Activated T-cell treated with anti-CD3 and anti-CD28 coated beads, Interleukin-2, amount 50 U/mL, for 48 hours (primary cell): Measurements from ENCODE around the gene GGTA1.
"Not testable (repeated sequence)": the region's sequence is repeated elsewhere in the genome, so short reads cannot be mapped to it uniquely, and the experiment has no call there.

Experiments
- DNase-seq, 2 experiments: peaks; one replicate each; pipeline ENCODE4 v3.0.0-alpha.2; 2020

The GGTA1 gene

DNA sequence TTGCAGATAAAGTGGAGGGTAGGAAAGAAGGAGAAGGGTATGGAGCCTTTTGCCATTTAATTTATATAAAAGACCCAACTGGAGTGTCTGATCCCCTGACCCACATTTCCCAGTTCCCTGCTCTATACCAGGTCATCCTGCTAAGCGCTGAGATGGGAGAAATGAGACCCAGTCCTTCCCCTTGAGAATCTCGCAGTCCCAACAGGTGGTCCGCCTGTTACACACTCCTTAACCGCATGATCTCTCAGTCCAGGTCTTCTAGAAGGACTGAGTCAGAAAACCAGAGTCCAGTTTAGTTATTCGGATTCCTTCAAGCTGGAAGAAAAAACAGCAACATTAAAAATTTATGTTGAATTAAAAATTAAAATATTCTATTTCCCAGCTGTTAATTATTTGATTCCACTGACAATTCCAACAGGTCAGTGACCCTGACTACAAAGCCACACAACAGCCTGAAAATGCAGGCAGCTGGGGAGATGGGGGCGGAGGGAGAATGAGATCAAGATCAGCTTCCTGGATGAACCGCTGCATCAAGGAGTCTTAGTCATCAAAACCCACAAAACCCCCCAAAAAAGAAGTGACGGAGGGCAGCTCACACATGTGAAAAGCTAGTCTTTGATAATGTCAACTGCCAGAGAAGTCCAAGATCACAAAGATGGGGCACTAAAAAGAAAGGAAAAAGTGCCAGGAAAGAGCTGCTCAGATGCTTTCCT is 44.0 kb downstream of the GGTA1 start:
- DNase-seq, result peak; percentile 42 to 53

DNA sequence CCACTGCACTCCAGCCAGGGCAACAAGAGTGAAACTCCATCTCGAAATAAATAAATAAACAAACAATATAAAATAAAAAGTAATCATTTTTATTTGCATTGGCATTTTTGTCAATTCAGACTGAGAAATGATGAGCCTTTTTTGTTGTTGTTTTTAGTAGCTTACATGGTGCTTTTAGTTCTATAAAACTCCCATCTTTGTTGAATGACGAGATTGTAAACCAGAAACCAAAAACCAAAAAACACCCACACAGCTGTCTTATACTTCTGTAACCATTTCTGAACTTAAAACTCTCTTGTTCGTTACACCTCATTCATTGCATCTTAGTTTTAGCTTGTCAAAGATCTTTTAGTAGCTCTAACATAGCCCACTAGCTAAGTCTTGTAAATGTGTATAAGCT is 44.7 kb downstream of the GGTA1 start:
- no peak for DNase-seq

DNA sequence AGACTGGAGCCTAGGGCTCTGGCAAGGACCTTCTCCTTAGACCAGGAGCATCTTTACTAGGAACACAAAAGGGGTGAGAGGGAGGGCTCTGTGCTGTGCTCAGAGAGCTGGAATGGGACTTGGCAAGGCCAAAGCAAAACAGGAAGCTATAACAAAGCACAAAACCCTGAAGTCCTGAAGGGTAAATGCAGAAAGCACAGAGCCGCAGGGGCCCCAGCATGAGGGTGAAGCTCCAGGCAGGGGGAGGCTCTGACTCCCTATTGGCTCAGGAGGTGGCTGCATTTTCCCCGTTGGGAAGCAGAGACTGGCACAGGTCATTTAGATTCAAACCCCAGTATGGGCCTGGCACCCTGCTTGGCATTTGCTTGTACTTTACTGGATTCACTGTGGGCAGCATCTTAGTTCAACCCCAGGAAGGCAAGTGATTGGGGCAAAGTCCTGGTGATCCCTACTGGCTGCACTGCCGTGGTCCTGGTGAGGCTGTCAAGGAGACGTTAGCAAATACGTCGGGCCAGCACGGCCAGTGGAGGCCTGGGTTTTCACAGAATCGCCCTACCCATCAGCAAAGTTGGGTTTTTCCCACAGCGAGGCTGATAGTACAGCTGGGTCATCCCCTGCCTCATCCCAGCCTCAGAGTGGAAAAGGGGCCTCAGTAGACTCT is 46.3 kb downstream of the GGTA1 start:
- no peak for DNase-seq

DNA sequence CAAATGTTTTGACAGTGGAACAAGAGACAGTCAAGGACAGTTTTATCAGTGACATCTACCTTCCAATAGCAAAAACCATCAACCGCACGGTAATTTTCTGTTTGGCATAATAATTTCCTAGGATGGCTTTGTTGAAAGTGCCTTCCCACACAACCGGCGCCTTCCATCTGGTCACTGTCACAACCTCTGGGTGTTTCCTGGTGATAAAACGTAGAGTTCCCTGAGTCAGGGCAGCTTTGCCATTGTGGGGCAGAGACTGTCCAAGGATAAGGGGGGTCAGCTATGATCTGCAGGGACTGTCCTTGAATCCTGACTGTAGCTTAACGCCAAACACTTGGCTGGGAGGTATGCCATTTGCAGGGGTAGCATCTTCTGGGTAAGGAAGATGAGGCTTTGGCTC is 47.6 kb downstream of the GGTA1 start:
- no peak for DNase-seq

DNA sequence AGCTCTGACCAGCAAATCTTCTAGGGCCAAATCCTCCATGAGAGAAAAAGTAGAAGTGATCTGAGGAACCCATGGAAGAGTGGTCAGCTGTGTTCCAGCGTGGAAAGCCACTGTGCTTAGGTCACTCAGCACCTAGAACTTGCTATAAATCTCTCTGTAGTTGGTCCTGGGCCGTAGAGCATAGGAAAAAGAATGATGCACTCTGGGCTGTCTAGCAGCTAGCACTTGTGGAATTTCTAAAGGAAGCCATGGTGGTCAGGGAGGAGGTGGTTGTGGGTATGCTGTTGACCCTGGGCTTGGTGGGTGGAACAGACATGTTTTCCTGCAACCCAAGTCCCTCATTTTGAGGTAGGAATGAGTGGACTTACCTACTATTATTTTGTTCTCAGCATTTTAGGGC is 48.1 kb downstream of the GGTA1 start:
- DNase-seq, result no peak

DNA sequence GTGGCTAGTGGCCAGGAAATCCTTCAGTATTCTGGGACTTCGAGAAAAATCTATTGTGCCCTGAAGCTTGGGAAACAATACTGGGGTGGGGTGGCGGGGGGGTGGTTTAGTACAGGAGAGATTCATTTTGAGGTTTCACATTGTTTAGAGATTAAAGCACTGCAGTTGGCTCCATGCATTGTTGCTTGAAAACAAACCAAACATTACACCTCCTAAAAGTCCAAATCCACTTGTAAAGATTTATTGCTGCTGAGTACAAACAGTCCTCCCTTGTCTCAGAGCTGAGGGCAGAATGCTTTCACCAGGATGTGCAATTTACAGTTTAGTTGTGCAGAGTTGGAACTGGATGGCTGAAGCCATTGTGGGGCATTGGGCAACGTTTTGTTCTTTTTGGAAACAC is 49.4 kb downstream of the GGTA1 start:
- DNase-seq, result no peak

DNA sequence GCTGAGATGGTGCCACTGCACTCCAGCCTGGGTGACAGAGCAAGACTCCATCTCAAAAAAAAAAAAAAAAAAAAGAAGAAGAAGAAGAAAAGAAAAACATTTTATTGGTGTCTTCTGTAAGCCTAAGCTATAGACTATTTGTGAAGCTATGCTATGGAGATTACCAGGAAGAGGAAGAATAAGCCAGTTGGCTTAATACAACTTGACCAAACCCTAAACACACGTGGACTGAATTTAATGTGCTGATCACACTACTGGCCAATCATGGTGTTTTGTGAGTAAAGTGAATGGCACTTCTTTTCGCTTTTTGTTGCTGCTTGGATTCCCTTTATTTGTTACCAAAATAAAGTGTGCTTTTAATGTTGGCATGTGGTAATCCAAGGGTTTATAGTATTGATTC is 49.9 kb downstream of the GGTA1 start:
- no peak for DNase-seq

DNA sequence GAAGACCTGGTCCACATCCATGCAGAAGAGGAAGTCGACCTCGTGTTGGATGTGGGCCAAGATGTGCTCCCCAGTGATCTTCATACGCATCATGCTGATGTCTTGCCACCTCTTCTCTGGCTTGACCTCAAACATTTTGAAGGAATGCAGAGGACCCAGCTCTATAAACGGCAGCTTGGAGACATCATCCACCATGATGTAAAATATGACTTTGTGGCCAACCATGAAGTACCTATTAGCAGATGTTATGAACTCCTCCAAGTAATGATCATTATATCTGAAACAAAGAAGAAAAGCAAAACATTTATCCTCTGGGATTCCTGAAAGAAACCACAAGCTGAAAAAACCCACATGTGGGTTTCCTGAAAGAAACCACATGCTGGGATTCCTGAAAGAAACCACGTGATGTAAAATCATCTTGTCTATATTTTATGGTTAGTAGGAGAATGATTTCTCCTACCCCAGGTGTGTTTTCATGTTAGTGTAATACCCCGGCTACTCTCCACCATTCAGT is 52.3 kb downstream of the GGTA1 start:
- no peak for DNase-seq

DNA sequence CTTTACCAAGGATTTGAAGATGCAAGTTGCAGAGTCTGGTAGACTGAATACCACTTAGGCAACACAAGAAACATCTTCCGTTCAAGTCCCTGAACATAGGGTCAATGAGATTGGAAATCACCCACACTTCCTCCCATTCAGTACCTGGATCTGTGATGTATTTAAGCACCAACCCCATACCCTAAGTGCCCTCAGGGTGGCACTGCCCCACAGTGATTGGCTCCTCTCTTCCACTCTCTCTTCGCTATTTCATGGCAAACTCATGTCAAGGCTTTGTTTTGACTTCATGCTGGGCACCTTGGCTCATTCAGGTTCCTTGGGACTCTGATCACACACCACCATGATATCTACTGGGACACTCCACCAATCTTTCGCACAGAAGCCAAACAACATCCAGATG is 53.7 kb downstream of the GGTA1 start:
- no peak for DNase-seq

DNA sequence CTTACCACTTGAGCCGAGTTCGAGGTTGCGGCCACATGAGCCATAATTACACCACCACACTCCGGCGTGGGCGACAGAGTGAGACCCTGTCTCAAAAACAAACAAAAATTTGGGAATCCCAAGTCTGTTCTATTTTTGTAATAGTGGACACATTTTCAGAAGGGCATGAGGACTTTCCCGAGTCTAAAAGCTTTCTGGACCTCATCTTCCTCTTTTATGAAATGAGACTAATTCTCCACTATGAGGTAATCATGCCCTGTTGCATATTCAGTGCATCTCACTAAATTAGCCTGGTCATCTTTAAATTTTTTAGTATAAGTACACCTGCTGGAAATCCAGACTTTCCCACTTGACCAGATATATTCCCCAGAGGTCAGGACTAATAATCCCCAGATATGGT is 55.7 kb downstream of the GGTA1 start:
- DNase-seq, result no peak

DNA sequence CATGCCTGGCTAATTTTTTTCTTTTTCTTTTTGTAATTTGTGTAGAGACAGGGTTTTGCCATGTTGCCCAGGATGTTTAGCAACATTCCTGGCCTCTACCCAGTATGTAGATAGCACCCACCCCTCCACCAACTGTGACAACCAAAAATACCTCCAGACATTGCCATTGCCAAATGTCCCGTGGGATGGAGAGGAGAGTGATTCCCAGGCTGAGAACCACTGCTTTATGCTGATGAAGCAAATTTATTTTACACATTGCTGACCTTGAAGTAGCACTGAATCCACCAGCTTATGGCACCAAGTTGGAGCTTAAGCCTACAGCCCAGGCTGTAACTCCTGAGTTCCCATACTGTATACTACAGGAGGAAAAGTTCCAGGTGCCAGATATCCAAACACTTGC is 58.5 kb downstream of the GGTA1 start:
- no peak for DNase-seq

DNA sequence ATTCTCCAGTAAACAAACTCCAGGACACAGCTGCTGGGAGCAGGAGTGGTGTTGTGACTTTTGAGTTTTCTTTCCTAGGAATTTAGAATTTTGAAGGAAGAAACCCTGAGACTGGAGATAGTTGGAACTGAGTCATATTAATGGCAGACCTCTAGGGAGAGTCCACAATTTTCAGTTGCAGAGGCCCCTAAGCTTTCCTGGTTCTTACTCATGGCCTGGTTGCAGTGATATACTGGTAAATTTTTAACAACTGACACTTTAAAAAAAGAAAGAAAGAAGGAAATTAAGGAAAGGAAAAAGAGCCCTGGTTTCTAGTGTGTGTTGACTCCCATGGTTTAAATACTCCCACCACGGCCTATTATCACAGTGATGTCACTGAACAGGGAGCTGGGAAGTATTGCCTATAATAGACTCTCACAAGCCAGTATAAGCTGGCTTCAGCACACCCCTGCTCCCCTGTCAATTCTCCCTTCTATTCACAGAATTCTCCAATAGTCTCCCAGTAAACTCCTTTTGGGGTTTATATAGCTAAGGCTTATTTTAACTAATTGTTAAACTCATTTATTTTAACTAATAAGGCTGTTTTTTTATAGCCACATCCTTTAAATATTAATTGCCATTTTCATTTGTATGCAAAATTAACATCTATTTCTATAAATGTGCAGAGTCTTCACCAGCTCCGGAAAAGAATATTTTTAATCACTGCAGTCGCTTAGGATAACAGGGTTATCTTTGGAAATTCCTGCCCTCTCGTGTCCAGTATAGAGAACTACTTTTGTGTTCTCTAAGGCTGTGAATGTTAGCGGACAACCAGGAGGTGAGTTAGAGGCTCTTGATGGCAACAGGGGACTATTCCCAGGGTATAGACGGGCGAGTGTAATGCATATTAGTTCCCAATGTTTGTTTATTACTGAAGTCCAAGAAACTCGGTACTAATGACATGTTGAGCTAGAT is 59.7 kb downstream of the GGTA1 start:
- DNase-seq, result no peak

DNA sequence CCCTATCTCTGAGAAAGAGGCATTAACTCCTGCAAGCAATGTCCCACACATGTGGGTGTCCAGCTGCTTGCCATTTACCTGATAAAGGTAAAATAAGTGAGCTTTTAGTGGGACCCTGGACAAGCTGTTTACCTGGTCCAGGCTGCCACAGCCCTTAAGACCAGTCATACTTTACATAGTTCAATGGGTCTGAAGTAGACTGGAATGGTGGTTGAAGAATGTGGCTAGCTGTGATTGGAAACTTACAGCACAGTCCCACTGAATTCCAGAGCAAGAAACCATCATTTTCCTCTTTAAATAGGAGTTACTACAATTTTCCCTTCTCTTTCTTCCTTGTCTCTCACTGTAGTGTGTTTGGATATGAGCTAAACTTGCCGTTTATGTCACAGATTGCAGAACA is 60.6 kb downstream of the GGTA1 start:
- no peak for DNase-seq

DNA sequence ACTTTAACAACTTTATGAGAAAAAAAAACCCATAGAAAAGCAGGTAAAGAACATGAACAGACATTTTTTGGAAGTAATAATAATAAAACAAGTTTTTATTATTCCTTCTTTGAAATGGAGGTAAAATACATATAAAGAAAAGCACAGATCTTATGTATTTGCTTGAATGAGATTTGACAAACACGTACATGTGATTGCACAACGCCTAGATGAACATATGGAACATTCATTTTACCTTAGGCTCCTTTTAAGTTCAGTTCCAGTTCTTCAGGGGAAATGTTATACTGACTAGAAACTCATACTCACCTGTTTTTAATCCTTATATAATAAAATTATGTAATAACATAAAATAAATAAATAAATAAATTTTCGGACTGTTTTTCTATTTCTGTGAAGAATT is 61.8 kb downstream of the GGTA1 start:
- no peak for DNase-seq

DNA sequence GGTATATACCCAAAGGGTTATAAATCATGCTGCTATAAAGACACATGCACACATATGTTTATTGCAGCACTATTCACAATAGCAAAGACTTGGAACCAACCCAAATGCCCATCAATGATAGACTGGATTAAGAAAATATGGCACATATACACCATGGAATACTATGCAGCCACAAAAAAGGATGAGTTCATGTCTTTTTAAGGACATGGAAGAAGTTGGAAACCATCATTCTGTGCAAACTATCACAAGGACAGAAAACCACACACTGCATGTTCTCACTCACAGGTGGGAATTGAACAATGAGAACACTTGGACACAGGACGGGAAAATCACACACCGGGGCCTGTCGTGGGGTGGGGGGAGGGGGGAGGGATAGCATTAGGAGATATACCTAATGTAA is 62.6 kb downstream of the GGTA1 start:
- DNase-seq, result not testable (repeated sequence)

DNA sequence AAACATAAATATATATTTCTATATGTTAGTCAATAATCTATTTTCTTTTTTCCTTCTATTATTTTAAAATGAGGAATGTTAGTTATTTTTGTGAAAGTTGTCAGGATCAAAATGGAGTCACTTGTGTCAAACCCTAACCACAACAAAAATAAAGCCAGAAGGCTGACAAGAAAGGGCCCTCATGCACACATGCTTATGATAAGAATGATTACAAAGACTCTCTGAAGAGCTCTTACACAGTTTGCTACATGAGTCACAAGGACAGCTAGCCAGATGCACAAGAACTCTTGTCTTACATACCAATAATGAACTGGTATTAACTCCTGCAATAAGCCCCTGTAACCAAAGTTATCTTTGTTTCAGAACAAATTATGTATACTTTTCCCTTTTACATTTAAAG is 64.7 kb downstream of the GGTA1 start:
- no peak for DNase-seq

DNA sequence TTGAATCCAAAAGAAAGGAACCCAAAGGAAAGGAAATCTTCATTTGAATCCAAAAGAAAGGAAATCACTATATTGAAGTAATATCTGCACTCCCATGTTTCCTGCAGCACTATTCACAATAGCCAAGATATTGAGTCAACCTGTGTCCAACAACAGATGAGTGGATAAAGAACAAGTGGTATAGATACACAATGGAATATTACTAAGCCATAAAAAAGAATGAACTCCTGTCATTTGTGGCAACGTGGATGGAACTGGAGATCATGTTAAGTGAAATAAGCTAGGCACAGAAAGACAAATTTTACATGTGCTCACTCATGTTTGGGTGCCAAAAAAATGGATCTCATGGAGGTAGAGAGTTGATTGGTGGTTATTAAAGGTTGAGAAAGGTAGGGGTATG is 71.7 kb downstream of the GGTA1 start:
- no peak for DNase-seq

DNA sequence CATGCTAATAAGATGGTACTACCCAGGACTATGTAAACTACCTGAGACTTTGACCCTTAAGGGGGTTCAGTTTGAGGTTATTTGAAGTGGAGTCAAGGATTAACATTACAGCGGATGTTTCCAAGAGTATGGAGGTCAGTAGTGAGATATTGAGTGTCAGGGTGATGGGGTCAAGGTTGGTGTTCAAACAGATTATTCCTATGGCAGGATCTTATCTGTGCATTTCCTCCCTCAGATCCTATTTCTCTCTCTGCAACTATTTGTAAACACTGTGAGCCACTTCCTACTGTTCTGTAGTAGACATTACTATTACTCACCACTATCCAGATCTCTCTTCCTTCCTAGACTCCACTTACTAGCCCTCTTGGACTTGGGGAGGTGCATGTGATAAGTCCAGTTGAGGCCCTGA is 75.6 kb downstream of the GGTA1 start:
- no peak for DNase-seq

DNA sequence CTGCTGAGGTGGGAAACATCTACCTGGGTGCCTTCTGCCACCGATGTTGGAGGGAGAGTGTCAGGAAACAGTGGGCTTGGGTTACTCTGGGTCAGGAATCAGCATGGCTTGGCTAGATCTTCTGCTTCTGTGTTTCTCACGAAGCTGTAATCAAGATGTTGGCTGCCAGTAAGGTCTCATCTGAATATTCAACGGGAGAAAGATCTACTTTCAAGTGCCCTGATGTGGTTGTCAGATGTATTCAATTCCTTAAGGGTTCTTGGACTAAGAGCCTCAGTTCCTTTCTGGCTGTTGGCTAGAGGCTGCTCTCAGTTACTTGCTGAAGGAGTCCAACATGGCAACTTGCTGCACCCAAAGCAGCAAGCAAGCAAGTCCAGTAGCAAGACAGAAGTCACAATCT is 87.7 kb downstream of the GGTA1 start:
- DNase-seq, result no peak

DNA sequence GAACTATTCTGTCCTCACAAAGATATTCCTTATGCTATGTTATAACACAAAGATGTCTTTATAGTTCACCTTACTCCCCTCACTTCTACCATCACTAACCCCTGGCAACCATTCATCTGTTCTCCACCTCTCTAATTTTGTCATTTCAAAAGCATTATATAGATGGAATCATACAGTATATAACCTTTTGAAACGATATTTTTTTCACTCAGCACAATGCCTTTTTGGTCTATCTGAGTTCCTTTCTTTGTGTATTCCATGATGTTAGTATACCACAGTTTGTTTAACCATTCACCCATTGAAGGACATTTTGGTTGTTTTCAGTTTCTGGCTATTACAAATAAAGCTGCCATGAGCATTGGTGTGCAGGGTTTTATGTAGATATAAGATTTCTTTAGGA is 93.7 kb downstream of the GGTA1 start:
- DNase-seq, result no peak
